ENCODE results near the gene IL1B. TPM values are rescaled to one million over a fixed set of nuclear protein-coding genes. Genes with fewer than 3 reads are reported as not detected.

The IL1B gene
- total RNA-seq, 4 donors from 2014 or later: 2.7 TPM; not detected in 3

DNA sequence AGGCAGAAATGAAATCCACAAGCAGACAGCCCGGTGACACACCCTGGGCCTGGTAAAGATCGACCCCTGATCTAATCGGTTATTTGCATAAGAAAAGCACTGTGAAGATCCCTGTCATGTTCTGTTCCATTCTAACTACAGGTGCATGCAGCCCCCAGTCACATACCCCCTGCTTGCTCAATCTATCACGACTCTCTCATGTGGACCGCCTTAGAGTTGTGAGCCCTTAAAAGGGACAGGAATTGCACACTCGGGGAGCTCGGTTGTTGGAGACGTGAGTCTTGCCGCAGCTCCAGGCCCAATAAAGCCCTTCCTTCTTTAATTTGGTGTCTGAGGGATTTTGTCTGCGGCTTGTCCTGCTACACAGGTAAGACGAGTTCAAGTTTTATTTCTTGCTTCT lies 13.4 kb upstream of the IL1B start:
- intact Hi-C loops (cut with DNase I): no loop called here
- TF ChIP-seq, protein P1, sequence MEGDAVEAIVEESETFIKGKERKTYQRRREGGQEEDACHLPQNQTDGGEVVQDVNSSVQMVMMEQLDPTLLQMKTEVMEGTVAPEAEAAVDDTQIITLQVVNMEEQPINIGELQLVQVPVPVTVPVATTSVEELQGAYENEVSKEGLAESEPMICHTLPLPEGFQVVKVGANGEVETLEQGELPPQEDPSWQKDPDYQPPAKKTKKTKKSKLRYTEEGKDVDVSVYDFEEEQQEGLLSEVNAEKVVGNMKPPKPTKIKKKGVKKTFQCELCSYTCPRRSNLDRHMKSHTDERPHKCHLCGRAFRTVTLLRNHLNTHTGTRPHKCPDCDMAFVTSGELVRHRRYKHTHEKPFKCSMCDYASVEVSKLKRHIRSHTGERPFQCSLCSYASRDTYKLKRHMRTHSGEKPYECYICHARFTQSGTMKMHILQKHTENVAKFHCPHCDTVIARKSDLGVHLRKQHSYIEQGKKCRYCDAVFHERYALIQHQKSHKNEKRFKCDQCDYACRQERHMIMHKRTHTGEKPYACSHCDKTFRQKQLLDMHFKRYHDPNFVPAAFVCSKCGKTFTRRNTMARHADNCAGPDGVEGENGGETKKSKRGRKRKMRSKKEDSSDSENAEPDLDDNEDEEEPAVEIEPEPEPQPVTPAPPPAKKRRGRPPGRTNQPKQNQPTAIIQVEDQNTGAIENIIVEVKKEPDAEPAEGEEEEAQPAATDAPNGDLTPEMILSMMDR (IDR thresholded peaks at IDR 0.05): no peak
- TF ChIP-seq POLR2A (IDR thresholded peaks at IDR 0.05; ENCODE audit: low read depth): no peak
- no peak for TF ChIP-seq POLR2AphosphoS5 (IDR thresholded peaks at IDR 0.05)
- no peak for TF ChIP-seq EP300 (IDR thresholded peaks at IDR 0.05)
- Histone ChIP-seq H3K4me3 (no peak overlapping the region), H3K4me1 (no peaks in the 10 kb centered on the region), H3K27ac (replicated peaks in 1 of 4) (no peak overlapping the region), H3K27me3 (no peaks in the 10 kb centered on the region), H3K36me3 (no peaks in the 10 kb centered on the region), H3K9me3 (no peaks in the 10 kb centered on the region)
- no peak for DNase-seq (ENCODE audit: extremely low spot score)
- 94% methylated on average over 11 of the region's 11 CpGs for WGBS

DNA sequence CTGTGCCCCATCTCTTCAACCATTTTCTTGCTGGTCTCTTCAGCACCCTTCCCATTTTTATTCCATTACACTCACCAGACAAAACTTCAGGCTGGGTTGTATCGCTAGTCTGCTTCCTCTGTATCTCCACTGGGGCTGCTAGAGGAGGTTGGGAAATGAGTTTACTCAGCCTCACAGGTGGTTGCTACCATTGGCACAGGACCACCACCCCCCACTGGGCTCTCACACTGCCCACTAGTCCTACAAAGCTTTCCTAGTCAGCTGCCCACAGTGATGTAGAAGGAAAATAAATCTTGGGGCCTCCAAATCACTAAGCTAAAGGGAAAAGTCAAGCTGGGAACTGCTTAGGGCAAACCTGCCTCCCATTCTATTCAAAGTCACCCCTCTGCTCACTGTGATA lies 12.3 kb upstream of the IL1B start:
- H3K9me3 ChIP-seq: no peaks in the 10 kb centered on the region
- intact Hi-C loops (cut with DNase I): no loop called here
- H3K27me3 ChIP-seq: no peaks in the 10 kb centered on the region
- no peaks in the 10 kb centered on the region for H3K4me1 ChIP-seq
- WGBS: 82% methylated on average over 1 of the region's 1 CpG
- DNase-seq (ENCODE audit: extremely low spot score): peak; percentile 80
- no peak overlapping the region for H3K4me3 ChIP-seq
- H3K27ac ChIP-seq (replicated peaks in 1 of 4): no peak overlapping the region
- TF ChIP-seq, protein P1 (IDR thresholded peaks at IDR 0.05): no peak
- TF ChIP-seq POLR2A (IDR thresholded peaks at IDR 0.05; ENCODE audit: low read depth) (no peak), POLR2AphosphoS5 (IDR thresholded peaks at IDR 0.05) (no peak)
- H3K36me3 ChIP-seq: no peaks in the 10 kb centered on the region

DNA sequence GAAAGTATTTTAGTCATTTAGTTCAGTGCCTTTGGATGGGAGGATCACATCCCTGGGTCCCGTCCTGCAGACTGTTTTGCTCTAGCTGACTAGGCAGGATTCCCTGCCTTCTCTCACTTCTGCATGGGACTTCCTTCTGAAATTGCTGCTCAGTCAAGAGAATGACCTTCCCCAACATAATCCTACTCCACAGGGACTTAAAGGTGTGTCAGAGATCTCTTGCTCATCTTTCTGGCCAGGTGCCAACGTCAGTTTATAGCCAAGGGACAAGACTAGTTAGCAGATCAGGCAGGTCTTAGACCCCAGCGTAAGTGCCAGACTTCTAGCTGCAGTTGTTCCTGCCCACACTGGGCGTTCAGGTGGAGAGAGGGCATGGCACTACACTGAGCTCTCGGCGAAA lies 9.5 kb upstream of the IL1B start:
- whole genome bisulfite sequencing: 79% methylated on average over 6 of the region's 6 CpGs
- intact Hi-C loops (cut with DNase I): no loop called here

DNA sequence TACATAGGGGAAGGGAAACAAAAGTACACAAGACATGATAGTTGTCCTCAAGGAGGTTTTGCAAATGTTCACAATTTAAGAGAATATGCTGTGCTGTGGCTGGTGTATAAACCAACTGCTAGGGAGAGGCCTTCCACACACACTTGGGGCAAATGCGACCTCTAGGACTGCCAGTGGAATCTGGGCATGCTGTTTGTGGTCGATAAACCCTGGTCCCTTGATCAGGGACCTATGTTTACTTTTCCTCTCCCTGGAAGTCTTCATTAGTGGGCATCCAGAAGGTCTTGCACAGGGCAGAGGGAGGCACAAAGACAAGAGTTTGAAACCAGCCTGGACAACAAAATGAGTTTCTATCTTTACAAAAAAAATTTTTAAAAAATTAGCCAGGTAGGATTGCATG lies 7.3 kb upstream of the IL1B start:
- Histone ChIP-seq H3K4me3 (no peak overlapping the region), H3K27me3 (no peaks in the 10 kb centered on the region), H3K4me1 (no peaks in the 10 kb centered on the region), H3K36me3 (no peaks in the 10 kb centered on the region), H3K27ac (replicated peaks in 1 of 4) (no peak overlapping the region), H3K9me3 (no peaks in the 10 kb centered on the region)
- DNase-seq (ENCODE audit: extremely low spot score): no peak
- no peak for TF ChIP-seq POLR2A (IDR thresholded peaks at IDR 0.05; ENCODE audit: low read depth)
- TF ChIP-seq EP300 (IDR thresholded peaks at IDR 0.05): no peak
- no peak for TF ChIP-seq POLR2AphosphoS5 (IDR thresholded peaks at IDR 0.05)
- TF ChIP-seq, protein P1 (IDR thresholded peaks at IDR 0.05): no peak
- intact Hi-C loops (cut with DNase I): no loop called here
- WGBS: 88% methylated on average over 2 of the region's 2 CpGs

More for the DNA sequence above, 9.5 kb upstream of the IL1B start:
- Histone ChIP-seq H3K9me3 (no peaks in the 10 kb centered on the region), H3K4me3 (no peak overlapping the region), H3K4me1 (no peaks in the 10 kb centered on the region), H3K27ac (replicated peaks in 1 of 4) (no peak overlapping the region), H3K27me3 (no peaks in the 10 kb centered on the region), H3K36me3 (no peaks in the 10 kb centered on the region)
- TF ChIP-seq EP300 (IDR thresholded peaks at IDR 0.05): no peak
- TF ChIP-seq, protein P1 (IDR thresholded peaks at IDR 0.05): no peak
- no peak for TF ChIP-seq POLR2A (IDR thresholded peaks at IDR 0.05; ENCODE audit: low read depth)
- no peak for TF ChIP-seq POLR2AphosphoS5 (IDR thresholded peaks at IDR 0.05)
- DNase-seq (ENCODE audit: extremely low spot score): no peak

DNA sequence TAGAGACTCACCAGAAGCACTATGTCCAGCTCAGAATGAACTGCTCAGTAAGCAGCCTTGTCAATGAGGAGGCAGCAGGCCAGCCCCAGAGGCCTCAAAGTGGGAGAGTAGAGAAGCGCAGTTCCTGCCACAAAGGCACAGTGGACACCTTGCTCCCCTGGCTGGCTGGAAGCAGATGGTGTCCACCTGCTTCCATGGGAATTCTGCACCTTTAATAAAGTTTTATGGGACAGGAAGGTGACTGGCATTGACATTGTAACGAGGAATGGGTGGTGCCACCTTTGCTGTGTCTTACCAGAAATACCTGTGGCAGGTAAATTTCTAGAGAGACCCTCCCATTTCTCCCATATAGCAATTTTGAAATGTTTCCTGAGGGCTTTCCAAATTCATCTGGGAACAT lies 6.7 kb upstream of the IL1B start:
- no peak overlapping the region for H3K4me3 ChIP-seq
- no peak for DNase-seq (ENCODE audit: extremely low spot score)
- intact Hi-C loops (cut with DNase I): no loop called here

More for the DNA sequence above, 6.7 kb upstream of the IL1B start:
- Histone ChIP-seq H3K4me1 (no peaks in the 10 kb centered on the region), H3K27ac (replicated peaks in 1 of 4) (no peak overlapping the region), H3K27me3 (no peaks in the 10 kb centered on the region), H3K9me3 (no peaks in the 10 kb centered on the region), H3K36me3 (no peaks in the 10 kb centered on the region)
- 86% methylated on average over 2 of the region's 2 CpGs for WGBS
- TF ChIP-seq POLR2AphosphoS5 (IDR thresholded peaks at IDR 0.05): no peak
- TF ChIP-seq POLR2A (IDR thresholded peaks at IDR 0.05; ENCODE audit: low read depth): no peak

All from esophagus muscularis mucosa (tissue), 4 donors.